GM19452 (cell line): Measurements from ENCODE around the gene BABAM2.

Experiments
- ATAC-seq: cut with Tn5 transposase; IDR thresholded peaks from one replicate; pipeline ENCODE4 v1.9.1; 2021; ENCODE audit not compliant: unreplicated experiment

Gene BABAM2

GRCh38 chr2:28351621-28352020, 461.1 kb downstream of the BABAM2 start:
- no peak for ATAC-seq

GRCh38 chr2:28352104-28352503, 461.6 kb downstream of the BABAM2 start:
- no peak for ATAC-seq

DNA sequence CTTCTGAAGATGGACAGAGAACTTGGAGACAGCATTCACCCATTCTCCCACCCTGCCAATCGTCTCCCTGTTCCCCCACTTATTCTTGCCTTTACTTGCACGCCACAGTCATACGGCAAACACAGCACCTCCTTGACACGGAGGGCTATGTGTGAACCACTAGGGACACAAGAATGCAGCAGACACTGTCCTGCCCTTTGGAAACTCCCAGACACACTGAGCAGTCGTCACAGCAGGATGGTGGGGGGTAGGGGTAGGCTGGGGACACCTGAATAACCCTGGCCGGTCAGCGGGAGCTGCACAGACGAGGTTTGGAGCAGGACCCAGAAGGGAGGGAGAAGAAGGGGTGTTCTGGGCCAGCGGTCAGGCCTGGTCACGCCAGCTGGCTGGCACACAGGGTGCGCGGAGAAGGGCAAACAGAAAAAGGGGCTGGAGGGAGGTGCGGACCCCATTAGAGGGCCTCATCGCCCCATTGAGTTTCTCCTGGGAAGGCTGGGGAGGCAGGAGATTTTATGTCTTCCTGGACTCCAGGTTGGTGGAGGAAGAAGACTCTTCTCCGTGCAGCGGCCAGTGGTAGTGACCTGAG, 462.2 kb downstream of the BABAM2 start:
- ATAC-seq = no peak

DNA sequence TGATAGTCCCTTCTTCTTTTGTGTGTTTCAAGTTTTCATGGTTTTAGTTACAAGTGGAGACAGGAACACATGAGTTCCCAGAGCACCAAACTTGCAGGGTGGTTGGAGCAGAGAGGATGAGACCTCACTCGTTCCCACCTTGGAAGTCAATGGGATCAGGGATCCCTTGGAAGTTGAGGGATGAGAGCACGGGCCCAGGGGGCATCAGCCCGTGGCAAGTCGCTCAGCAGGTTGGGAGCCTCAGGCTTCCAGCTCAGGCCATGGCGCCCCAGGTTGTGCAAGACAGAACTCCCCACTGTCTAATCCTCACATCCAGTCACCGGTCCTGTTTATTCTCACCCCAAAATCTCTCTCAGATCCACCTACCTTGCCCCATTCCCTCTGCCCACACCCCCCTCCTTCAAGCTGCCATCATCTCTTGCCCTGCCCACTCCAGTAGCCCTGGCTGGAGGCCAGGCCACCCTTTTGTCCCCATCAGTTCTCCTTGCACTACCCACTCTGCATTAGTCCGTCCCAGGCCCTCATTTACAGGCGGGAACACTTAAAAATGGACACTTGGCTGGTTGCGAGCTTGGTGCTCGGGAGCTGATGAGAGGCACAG, 464.5 kb downstream of the BABAM2 start:
- no peak for ATAC-seq

- ATAC-seq = no peak
These were observed 465.1 kb downstream of the BABAM2 start for GRCh38 chr2:28355521-28356094.

GRCh38 chr2:28356095-28356911, 465.8 kb downstream of the BABAM2 start:
- no peak for ATAC-seq

DNA sequence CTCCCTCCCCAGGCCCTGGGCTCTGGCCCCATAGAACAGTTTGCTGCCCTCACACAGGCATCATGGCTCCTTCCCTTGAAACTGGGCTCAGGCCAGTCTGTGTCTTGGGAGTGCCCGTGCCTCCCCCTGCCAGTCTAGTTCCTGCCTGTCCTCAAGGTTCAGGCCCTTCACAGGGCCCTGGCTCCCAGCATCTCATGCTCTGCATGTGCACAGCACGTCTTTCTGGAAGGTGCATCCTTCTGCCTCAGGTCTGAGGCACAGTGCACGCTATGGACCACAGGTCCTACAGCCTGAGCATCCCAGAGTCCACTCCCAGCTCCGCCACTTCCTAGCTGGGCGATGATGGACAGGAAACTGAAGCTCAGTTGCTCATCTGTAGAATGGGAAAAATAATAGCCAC, 466.5 kb downstream of the BABAM2 start:
- no peak for ATAC-seq

GRCh38 chr2:28357948-28358667, 467.6 kb downstream of the BABAM2 start:
- ATAC-seq = no peak

DNA sequence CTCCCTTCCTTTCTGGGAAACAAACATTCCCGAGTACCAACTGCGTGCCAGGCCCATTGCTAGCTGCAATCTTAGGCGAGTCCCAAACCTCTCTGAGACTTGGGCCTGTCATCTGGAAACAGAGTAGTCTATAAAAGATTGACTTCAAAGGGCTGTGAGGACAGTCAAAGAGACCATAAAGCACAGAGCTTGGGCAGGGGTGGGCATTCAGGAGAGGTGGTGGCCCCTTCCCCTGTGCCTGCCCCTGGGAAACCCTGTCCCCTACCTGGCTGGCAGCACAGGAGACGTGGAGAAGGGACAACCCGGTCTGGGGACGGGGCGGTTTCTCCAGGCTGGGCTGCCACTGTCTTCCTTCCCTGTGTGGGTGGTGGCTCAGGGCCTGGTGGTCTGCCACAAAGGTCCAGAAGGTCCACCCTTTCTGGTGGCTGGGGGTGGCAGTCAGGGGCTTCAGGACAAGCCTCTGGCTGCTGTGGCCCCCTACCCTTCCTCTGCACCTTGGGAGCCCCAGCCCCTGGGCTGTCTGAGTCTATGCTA, 468.2 kb downstream of the BABAM2 start:
- ATAC-seq = no peak

GRCh38 chr2:28359222-28360057, 468.9 kb downstream of the BABAM2 start:
- peak; percentile 76 for ATAC-seq

DNA sequence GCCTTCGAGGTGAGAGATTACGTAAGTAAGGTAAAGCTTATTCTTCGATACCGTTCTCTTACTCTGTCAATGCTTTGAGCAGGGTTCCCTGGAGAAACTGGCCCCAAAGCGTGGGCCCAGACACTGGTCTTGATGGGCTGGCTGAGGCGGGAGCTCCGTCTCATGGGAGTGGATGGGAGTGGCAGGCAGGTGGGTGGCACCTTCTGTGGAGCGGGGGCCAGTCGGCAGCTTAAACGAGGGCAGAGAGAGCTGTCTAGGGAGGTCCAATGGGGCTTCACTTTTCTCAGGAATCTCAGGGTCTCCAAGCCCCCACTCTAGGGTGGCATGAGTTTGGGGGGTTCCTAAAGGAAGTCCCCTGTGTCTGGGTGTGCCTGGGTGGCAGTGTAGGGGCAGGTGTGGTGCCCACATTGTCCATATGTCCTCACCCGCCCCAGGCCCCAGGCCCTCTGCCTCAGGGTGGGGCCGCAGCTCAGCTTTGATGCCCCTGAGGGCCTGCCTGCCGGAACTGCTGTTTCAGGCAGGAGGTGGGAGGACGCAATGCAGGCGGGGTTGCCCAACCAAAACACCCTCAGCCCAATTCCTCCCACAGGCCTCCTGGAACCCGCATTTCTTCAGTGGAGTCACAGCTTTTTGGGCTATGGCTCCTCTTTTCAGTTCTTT, 469.7 kb downstream of the BABAM2 start:
- no peak for ATAC-seq

GRCh38 chr2:28360718-28361293, 470.3 kb downstream of the BABAM2 start:
- no peak for ATAC-seq

DNA sequence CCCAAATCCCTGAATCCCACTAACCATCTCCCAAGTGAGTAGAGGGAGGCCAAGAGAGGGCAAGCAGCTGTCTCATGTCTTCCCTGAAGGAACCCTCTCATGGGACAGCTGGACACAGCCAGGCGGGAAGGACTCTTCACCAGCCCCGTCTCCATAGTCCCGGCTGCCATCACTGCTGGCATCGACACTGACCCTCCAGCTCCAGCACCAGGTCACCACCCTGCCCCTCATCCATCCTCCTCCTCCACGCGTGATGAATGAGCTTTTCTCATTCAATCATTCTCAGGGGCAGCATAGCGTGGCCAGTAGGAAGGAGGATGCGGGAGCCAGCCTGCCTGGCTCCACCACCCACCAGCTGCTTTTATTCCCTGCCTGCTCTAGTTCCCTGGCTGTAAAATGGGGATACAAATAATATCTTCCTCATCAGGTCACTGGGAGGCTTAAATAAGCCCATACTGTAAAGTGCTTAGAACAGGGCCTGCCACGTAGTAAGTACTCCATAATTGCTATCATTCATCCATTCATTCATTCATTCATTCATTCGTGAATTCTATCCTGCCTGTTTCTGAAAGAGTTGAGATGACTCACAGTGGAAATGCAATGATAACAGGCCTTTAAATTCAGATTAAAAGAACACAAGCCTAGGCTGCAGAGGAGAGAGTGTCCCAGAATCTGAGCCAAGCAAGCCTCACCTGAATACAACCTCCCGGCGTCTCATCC, 471.6 kb downstream of the BABAM2 start:
- ATAC-seq = no peak

- no peak for ATAC-seq
These were observed 472.5 kb downstream of the BABAM2 start for GRCh38 chr2:28362991-28363521.

- ATAC-seq = no peak
These were observed 473.3 kb downstream of the BABAM2 start for GRCh38 chr2:28363686-28364280.

GRCh38 chr2:28364610-28365009, 474.1 kb downstream of the BABAM2 start:
- no peak for ATAC-seq

- no peak for ATAC-seq
These were observed 474.6 kb downstream of the BABAM2 start for GRCh38 chr2:28365158-28365557.

DNA sequence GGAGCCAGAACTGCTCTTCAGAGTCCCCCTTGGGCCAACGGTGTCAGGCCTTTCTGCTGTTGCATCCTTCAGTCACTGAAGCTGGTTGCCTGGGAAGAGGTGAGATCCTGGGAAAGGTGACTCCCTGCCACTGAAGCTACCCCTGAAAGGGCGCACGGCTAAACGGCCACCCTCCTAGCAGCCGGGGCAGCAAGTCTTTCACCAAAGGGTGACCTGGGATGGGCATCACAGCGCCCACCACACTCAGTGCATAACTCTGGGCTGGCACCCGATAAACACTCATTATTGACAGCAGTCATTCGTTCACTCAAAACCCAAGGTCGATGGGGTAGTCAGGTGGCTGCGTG, 475.6 kb downstream of the BABAM2 start:
- no peak for ATAC-seq
